ENCODE results near the gene RPS6KB1. TPM values are rescaled to one million over a fixed set of nuclear protein-coding genes. Genes with fewer than 3 reads are reported as not detected.

RPS6KB1 gene
- total and polyA plus RNA-seq, 10 of the 15 experiments (the other 5 are each of a cell fraction or from before 2014, with no cell fraction given), result 6.6 to 33.2 (median 26.0) TPM

- peak; percentile 58 for TF ChIP-seq MEF2B (IDR thresholded peaks at IDR 0.05; ENCODE audit: partially characterized antibody, poor library complexity, severe bottlenecking)
- TF ChIP-seq, protein P1, sequence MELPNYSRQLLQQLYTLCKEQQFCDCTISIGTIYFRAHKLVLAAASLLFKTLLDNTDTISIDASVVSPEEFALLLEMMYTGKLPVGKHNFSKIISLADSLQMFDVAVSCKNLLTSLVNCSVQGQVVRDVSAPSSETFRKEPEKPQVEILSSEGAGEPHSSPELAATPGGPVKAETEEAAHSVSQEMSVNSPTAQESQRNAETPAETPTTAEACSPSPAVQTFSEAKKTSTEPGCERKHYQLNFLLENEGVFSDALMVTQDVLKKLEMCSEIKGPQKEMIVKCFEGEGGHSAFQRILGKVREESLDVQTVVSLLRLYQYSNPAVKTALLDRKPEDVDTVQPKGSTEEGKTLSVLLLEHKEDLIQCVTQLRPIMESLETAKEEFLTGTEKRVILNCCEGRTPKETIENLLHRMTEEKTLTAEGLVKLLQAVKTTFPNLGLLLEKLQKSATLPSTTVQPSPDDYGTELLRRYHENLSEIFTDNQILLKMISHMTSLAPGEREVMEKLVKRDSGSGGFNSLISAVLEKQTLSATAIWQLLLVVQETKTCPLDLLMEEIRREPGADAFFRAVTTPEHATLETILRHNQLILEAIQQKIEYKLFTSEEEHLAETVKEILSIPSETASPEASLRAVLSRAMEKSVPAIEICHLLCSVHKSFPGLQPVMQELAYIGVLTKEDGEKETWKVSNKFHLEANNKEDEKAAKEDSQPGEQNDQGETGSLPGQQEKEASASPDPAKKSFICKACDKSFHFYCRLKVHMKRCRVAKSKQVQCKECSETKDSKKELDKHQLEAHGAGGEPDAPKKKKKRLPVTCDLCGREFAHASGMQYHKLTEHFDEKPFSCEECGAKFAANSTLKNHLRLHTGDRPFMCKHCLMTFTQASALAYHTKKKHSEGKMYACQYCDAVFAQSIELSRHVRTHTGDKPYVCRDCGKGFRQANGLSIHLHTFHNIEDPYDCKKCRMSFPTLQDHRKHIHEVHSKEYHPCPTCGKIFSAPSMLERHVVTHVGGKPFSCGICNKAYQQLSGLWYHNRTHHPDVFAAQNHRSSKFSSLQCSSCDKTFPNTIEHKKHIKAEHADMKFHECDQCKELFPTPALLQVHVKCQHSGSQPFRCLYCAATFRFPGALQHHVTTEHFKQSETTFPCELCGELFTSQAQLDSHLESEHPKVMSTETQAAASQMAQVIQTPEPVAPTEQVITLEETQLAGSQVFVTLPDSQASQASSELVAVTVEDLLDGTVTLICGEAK (IDR thresholded peaks at IDR 0.05; ENCODE audit: borderline replicate concordance), result peak; percentile 17; the same call in 1 of the 2 replicates
- TF ChIP-seq MLLT1 (IDR thresholded peaks at IDR 0.05), result 0 out of 2 replicates have a peak, but pooled peaks have one; percentile 39
- peak; percentile 91; the same call in 2 of the 3 replicates for TF ChIP-seq POU2F2 (IDR thresholded peaks at IDR 0.05; ENCODE audit: borderline replicate concordance, low read depth, low read length)
- TF ChIP-seq TCF12 (IDR thresholded peaks at IDR 0.05; ENCODE audit: low read depth, low read length), result peak; percentile 23; the same call in 1 of the 2 replicates
- TF ChIP-seq POLR2A (IDR thresholded peaks at IDR 0.05; ENCODE audit: low read depth, low read length), result 0 out of 2 replicates have a peak, but pooled peaks have one; percentile 20
- peak; percentile 8; the same call in 1 of the 2 replicates for TF ChIP-seq TAF1 (IDR thresholded peaks at IDR 0.05; ENCODE audit: borderline replicate concordance, low read depth, low read length)
- TF ChIP-seq EGR1 (IDR thresholded peaks at IDR 0.05; ENCODE audit: borderline replicate concordance in 1 of 2, low read depth in 2 of 2, low read length in 2 of 2), result no peak
- TF ChIP-seq EED (IDR thresholded peaks at IDR 0.05; ENCODE audit: low read depth), result peak; percentile 78
- peak; percentile 75 for TF ChIP-seq PKNOX1 (IDR thresholded peaks at IDR 0.05)
- TF ChIP-seq NFXL1 (IDR thresholded peaks at IDR 0.05; ENCODE audit: borderline replicate concordance), result peak; percentile 80; the same call in 1 of the 2 replicates
- TF ChIP-seq ZNF207 (IDR thresholded peaks at IDR 0.05; ENCODE audit: borderline replicate concordance), result no peak
Observed at GRCh38 chr17:59845595-59846393, 47.1 kb upstream of the RPS6KB1 start (continued).

Measured in GM12878 (cell line).